HCT116 (cell line): ENCODE results near the gene TMED7. TPM values are rescaled to one million over a fixed set of nuclear protein-coding genes. Genes with fewer than 3 reads are reported as not detected.

ENCODE experiments used
- ATAC-seq: fragments of 200-7000 bp; cut with Tn5 transposase; 2 replicates; pipeline ENCODE4 v1.9.1; 2020; ENCODE audit warnings: mild to moderate bottlenecking, moderate library complexity
- BruUV-seq: library from RNA; stranded (reverse); fragments of 400-500 nt; replicated peaks from 2 replicates; lab custom pipeline; 2021; lab: Mats Ljungman, UMichigan
- CTCF ChIA-PET: fragments of 300-600 bp; sonication (Branson Sonifier 250); formaldehyde crosslinking; loops from one replicate; lab custom pipeline; 2021; ENCODE audit warnings: antibody characterized with exemption; lab: Charles Lee
- POLR2A ChIA-PET: fragments of 300-600, 350-600 bp; sonication (Branson Sonifier 250); formaldehyde crosslinking; loops from one replicate; lab custom pipeline; 2021; ENCODE audit warnings: antibody characterized with exemption; lab: Charles Lee
- RAD21 ChIA-PET, 2 experiments: fragments of 300-600 bp; sonication (Branson Sonifier 250); formaldehyde crosslinking; loops; one replicate each; lab custom pipeline; 2023; ENCODE audit warnings: low total read pairs in 2 of 2; ENCODE audit not compliant: uncharacterized antibody in 2 of 2, unreplicated experiment in 2 of 2, low non-redundant PET in 1 of 2; lab: Charles Lee
- DNase-seq: peaks from one replicate; pipeline ENCODE4 v3.0.0-alpha.2; 2010; ENCODE audit warnings: low read depth, low spot score
- H2AFZ ChIP-seq: fragments of 200-600 bp; shearing (Covaris generic), sonication (generic); 2 replicates; pipeline ENCODE4 v1.6.1; 2017; ENCODE audit warnings: low read depth, mixed run types, mixed read lengths, antibody characterized with exemption, low read length; ENCODE audit not compliant: poor library complexity, severe bottlenecking
- H3K27ac ChIP-seq: 2 replicates; pipeline ENCODE4 v1.5.1; 2012; ENCODE audit warnings: low read depth, low read length
- H3K27me3 ChIP-seq: fragments of 200-600 bp; sonication (generic); 2 replicates; pipeline ENCODE4 v1.6.1; 2016; ENCODE audit warnings: mixed run types, low read length, mixed read lengths; ENCODE audit not compliant: insufficient read depth
- H3K36me3 ChIP-seq, 2 experiments: fragments of 200-500 bp in 1 of 2; fragments of 200-600 bp in 1 of 2; sonication (Bioruptor generic) in 1 of 2; sonication (generic) in 1 of 2; 2 replicates each; pipeline versions ENCODE4 v1.5.1 to v1.6.1; 2014 to 2016; ENCODE audit warnings: low read length in 2 of 2, inconsistent platforms in 1 of 2, mixed read lengths in 1 of 2, mixed run types in 1 of 2; ENCODE audit not compliant: insufficient read depth in 2 of 2, control insufficient read depth in 1 of 2
- H3K4me1 ChIP-seq, 2 experiments: fragments of 200-600 bp in 1 of 2; sonication (generic) in 1 of 2; 2 replicates each; pipeline versions ENCODE4 v1.5.1 to v1.6.1; 2012 to 2017; ENCODE audit warnings: low read length in 2 of 2, inconsistent platforms in 1 of 2, mild to moderate bottlenecking in 1 of 2, mixed read lengths in 1 of 2, mixed run types in 1 of 2, moderate library complexity in 1 of 2; ENCODE audit not compliant: insufficient read depth in 2 of 2, control insufficient read depth in 1 of 2
- H3K4me2 ChIP-seq: fragments of 200-600 bp; sonication (generic); 2 replicates; pipeline ENCODE4 v1.6.1; 2017; ENCODE audit warnings: mixed run types, low read length, mixed read lengths
- H3K4me3 ChIP-seq, 2 experiments: fragments of 200-600 bp in 1 of 2; sonication (generic) in 1 of 2; replicated peaks in 1 of 2; 2 replicates each; pipeline ENCODE4 v1.5.1; 2011 to 2016; ENCODE audit warnings: low read length in 2 of 2, control low read depth in 1 of 2, low read depth in 1 of 2, mild to moderate bottlenecking in 1 of 2, mixed read lengths in 1 of 2, mixed run types in 1 of 2
- H3K79me2 ChIP-seq: fragments of 200-600 bp; sonication (generic); 2 replicates; pipeline ENCODE4 v1.6.1; 2017; ENCODE audit warnings: mild to moderate bottlenecking, mixed run types, low read length, moderate library complexity, mixed read lengths; ENCODE audit not compliant: insufficient read depth
- H3K9ac ChIP-seq: fragments of 200-600 bp; sonication (generic); 2 replicates; pipeline ENCODE4 v1.6.1; 2016; ENCODE audit warnings: low read length, mixed read lengths
- H3K9me2 ChIP-seq: fragments of 200-600 bp; sonication (generic), shearing (Covaris generic); 2 replicates; pipeline ENCODE4 v1.6.1; 2017; ENCODE audit warnings: mixed run types, mild to moderate bottlenecking, moderate library complexity; ENCODE audit not compliant: insufficient read depth
- H3K9me3 ChIP-seq, 2 experiments: fragments of 200-500 bp in 1 of 2; fragments of 200-600 bp in 1 of 2; sonication (Bioruptor generic) in 1 of 2; sonication (generic) in 1 of 2; 2 replicates each; pipeline ENCODE4 v1.6.1; 2014 to 2017; ENCODE audit warnings: low read length in 2 of 2, mixed read lengths in 2 of 2, inconsistent platforms in 1 of 2, low read depth in 1 of 2, mild to moderate bottlenecking in 1 of 2, mixed run types in 1 of 2, moderate library complexity in 1 of 2; ENCODE audit not compliant: control insufficient read depth in 1 of 2, insufficient read depth in 1 of 2
- H4K20me1 ChIP-seq: fragments of 200-600 bp; sonication (generic), shearing (Covaris generic); 2 replicates; pipeline ENCODE4 v1.6.1; 2017; ENCODE audit warnings: mixed run types, mild to moderate bottlenecking, moderate library complexity; ENCODE audit not compliant: insufficient read depth
- CEBPB ChIP-seq: IDR thresholded peaks from 2 replicates; pipeline ENCODE4 v1.6.1; 2012; ENCODE audit warnings: low read depth
- ELF1 ChIP-seq: IDR thresholded peaks from 2 replicates; pipeline ENCODE4 v1.6.1; 2012; ENCODE audit warnings: low read depth, borderline replicate concordance
- REST ChIP-seq: IDR thresholded peaks from 2 replicates; pipeline ENCODE4 v1.6.1; 2012; ENCODE audit warnings: low read depth
- SIN3A ChIP-seq: IDR thresholded peaks from 2 replicates; pipeline ENCODE4 v1.6.1; 2012; ENCODE audit warnings: low read depth
- SP1 ChIP-seq: IDR thresholded peaks from 2 replicates; pipeline ENCODE4 v1.6.1; 2012; ENCODE audit warnings: low read depth
- TCF7L2 ChIP-seq: IDR thresholded peaks from 2 replicates; pipeline ENCODE4 v1.7.0; 2011; ENCODE audit warnings: borderline replicate concordance, inconsistent platforms; ENCODE audit not compliant: insufficient read depth, insufficient read length; ENCODE audit errors: extremely low read depth
- YY1 ChIP-seq: IDR thresholded peaks from 2 replicates; pipeline ENCODE4 v1.6.1; 2011; ENCODE audit warnings: low read length, low read depth, moderate library complexity, mild to moderate bottlenecking; ENCODE audit not compliant: insufficient replicate concordance; ENCODE audit errors: extremely low read depth
- ZFX ChIP-seq: fragments of 450-650 bp; IDR thresholded peaks from 2 replicates; pipeline ENCODE4 v1.6.1; 2017
- intact Hi-C: fragments of 100-400 bp; cut with micrococcal nuclease; formaldehyde crosslinking; loops from 2 replicates; pipeline ENCODE4 v1.10.0; 2022
- total RNA-seq: library from RNA; stranded (reverse); gene quantifications from one replicate; pipeline ENCODE4 v1.2.1, GENCODE V29; 2021; ENCODE audit not compliant: unreplicated experiment

The TMED7 gene
- total RNA-seq, 1 experiment from 2014 or later: 167 TPM

DNA sequence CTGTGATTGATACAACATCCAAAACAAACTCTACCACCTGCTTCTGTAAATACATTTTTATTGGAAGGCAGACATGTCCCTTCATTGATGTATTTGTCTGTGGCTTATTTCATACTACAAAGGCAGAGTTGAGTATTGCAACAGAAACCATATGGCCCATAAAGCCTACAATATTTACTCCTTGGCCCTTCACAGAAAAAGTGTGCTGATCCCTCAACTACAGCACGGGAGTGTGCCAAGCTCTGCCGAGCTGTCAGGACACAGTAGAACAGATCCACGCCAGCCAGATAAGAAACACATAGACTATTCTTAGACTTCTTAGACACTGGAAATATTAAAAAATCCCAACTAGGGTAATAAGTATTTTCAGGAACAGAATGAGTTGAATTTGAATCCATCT, 36.8 kb downstream of the TMED7 start:
- no TSS peak for BruUV-seq
- no peak overlapping the region for H3K4me3 ChIP-seq
- H3K9me2 ChIP-seq: no peaks in the 10 kb centered on the region
- H3K36me3 ChIP-seq: no peaks in the 10 kb centered on the region
- ATAC-seq (no peak), DNase-seq (no peak)
- CTCF ChIA-PET: interaction anchor here (1.6 kb wide), 1 partner anchor 26 kb away, joined by 3 read pairs; no protein-coding TSS in a partner anchor
- H3K4me1 ChIP-seq: no peaks in the 10 kb centered on the region
- H3K4me2 ChIP-seq: no peak overlapping the region
- H3K79me2 ChIP-seq: no peaks in the 10 kb centered on the region
- intact Hi-C loops: loop anchor here (5.0 kb wide), 1 partner anchor 492 kb away; no protein-coding TSS in a partner anchor
- H3K9me3 ChIP-seq: no peaks in the 10 kb centered on the region
- no peaks in the 10 kb centered on the region for H3K27me3 ChIP-seq
- H3K9ac ChIP-seq: no peak overlapping the region
- POLR2A ChIA-PET: no interaction called here
- no peak overlapping the region for H3K27ac ChIP-seq
- RAD21 ChIA-PET: no interaction called here
- H2AFZ ChIP-seq: no peak overlapping the region
- H4K20me1 ChIP-seq: no peaks in the 10 kb centered on the region
- TF ChIP-seq CEBPB (no peak), SIN3A (no peak), TCF7L2 (no peak)

DNA sequence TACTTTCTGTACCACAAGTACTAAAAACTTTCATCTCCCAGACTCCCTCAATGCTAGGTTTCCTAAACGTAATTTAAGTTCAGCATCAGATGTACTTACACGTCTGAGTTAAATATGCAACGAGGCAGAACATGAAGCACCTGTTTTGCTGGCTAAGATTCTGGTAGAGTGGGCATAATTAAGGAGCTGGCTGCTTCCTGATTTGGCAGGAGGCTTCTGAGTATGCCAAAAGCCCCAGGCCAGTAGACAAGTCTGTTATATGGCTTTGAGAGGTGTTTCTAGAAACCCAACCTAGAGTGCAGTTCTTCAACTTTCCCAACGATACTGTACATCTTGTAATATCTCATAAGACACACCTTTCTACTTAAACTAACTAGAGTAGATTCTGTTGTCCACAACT, 37.2 kb downstream of the TMED7 start:
- POLR2A ChIA-PET: no interaction called here
- Histone ChIP-seq H3K27ac (no peak overlapping the region), H3K4me3 (no peak overlapping the region), H3K27me3 (no peaks in the 10 kb centered on the region), H3K9me3 (no peaks in the 10 kb centered on the region), H3K4me1 (peaks cover 0 to under 1% of the 10 kb centered on the region in 2 experiments; a peak in 1 of 4 replicates), H3K9ac (no peak overlapping the region), H3K79me2 (no peaks in the 10 kb centered on the region), H2AFZ (no peak overlapping the region), H3K9me2 (no peaks in the 10 kb centered on the region), H3K4me2 (no peak overlapping the region), H3K36me3 (no peaks in the 10 kb centered on the region), H4K20me1 (no peaks in the 10 kb centered on the region)
- CTCF ChIA-PET: interaction anchor here (1.6 kb wide), 1 partner anchor 27 kb away, joined by 3 read pairs; no protein-coding TSS in a partner anchor
- RAD21 ChIA-PET: no interaction called here
- BruUV-seq: no TSS peak
- DNase-seq (no peak), ATAC-seq (no peak)
- intact Hi-C loops: loop anchor here (5.0 kb wide), 1 partner anchor 491 kb away; no protein-coding TSS in a partner anchor
- no peak for TF ChIP-seq ELF1
- no peak for TF ChIP-seq TCF7L2
- no peak for TF ChIP-seq SP1
- TF ChIP-seq ZFX: no peak
- TF ChIP-seq YY1: no peak
- TF ChIP-seq CEBPB: no peak
- no peak for TF ChIP-seq REST
- TF ChIP-seq SIN3A: no peak
